Keratinocyte (primary cell): ENCODE measurements around the gene TAF1B. TPM values are rescaled to one million over a fixed set of nuclear protein-coding genes. Genes with fewer than 3 reads are reported as not detected.
A peak's percentile ranks its signal among the peaks of the same experiment; 100 is the strongest.

Source experiments
- DNase-seq: peaks from one replicate; pipeline ENCODE4 v3.0.0-alpha.2; 2011; ENCODE audit warnings: low read depth, missing footprints, low spot score
- FAIRE-seq: peaks from 2 replicates; lab custom pipeline; 2011; peaks lifted over from hg19 to GRCh38; lab: Jason Lieb, UNC
- H2AFZ ChIP-seq: 2 replicates; pipeline ENCODE4 v1.6.0; 2012; ENCODE audit warnings: low read length, control low read depth, inconsistent platforms; ENCODE audit not compliant: control insufficient read depth
- H3K27ac ChIP-seq: 2 replicates; pipeline ENCODE4 v1.5.1; 2011; ENCODE audit warnings: low read length; ENCODE audit not compliant: control insufficient read depth, insufficient read depth
- H3K27me3 ChIP-seq: 3 replicates; pipeline ENCODE4 v1.6.0; 2011; ENCODE audit warnings: low read length; ENCODE audit not compliant: control insufficient read depth, insufficient read depth; ENCODE audit errors: extremely low read depth
- H3K36me3 ChIP-seq, 2 experiments: 2 replicates in 1 of 2; 3 replicates in 1 of 2; pipeline ENCODE4 v1.5.1; 2011; ENCODE audit warnings: low read length in 2 of 2, mild to moderate bottlenecking in 1 of 2; ENCODE audit not compliant: control insufficient read depth in 2 of 2, insufficient read depth in 2 of 2; ENCODE audit errors: extremely low read depth in 1 of 2
- H3K4me1 ChIP-seq: 3 replicates; pipeline ENCODE4 v1.5.1; 2011; ENCODE audit warnings: low read length; ENCODE audit not compliant: control insufficient read depth, insufficient read depth; ENCODE audit errors: extremely low read depth
- H3K4me2 ChIP-seq: 3 replicates; pipeline ENCODE4 v1.6.0; 2011; ENCODE audit warnings: low read depth, low read length; ENCODE audit not compliant: control insufficient read depth, insufficient read depth; ENCODE audit errors: extremely low read depth
- H3K4me3 ChIP-seq, 3 experiments: fragments of 200-600 bp in 1 of 3; sonication (generic) in 1 of 3; 2 replicates in 2 of 3; 3 replicates in 1 of 3; pipeline ENCODE4 v1.5.1; 2011 to 2016; ENCODE audit warnings: low read length in 3 of 3, mild to moderate bottlenecking in 3 of 3, control low read depth in 2 of 3, inconsistent platforms in 1 of 3, low read depth in 1 of 3, mixed read lengths in 1 of 3, mixed run types in 1 of 3, moderate library complexity in 1 of 3; ENCODE audit not compliant: control insufficient read depth in 2 of 3, insufficient read depth in 2 of 3; ENCODE audit errors: extremely low read depth in 1 of 3
- H3K79me2 ChIP-seq: 2 replicates; pipeline ENCODE4 v1.6.0; 2012; ENCODE audit warnings: low read length; ENCODE audit not compliant: control insufficient read depth, insufficient read depth
- H3K9ac ChIP-seq: 3 replicates; pipeline ENCODE4 v1.6.0; 2011; ENCODE audit warnings: low read length; ENCODE audit not compliant: control insufficient read depth, insufficient read depth; ENCODE audit errors: extremely low read depth
- H3K9me1 ChIP-seq: 3 replicates; pipeline ENCODE4 v1.6.0; 2011; ENCODE audit warnings: low read length; ENCODE audit not compliant: control insufficient read depth, insufficient read depth; ENCODE audit errors: extremely low read depth
- H3K9me3 ChIP-seq: 2 replicates; pipeline ENCODE4 v1.5.1; 2012; ENCODE audit warnings: low read depth, low read length; ENCODE audit not compliant: control insufficient read depth
- H4K20me1 ChIP-seq: 3 replicates; pipeline ENCODE4 v1.6.0; 2011; ENCODE audit warnings: low read length; ENCODE audit not compliant: control insufficient read depth, insufficient read depth; ENCODE audit errors: extremely low read depth
- EZH2 ChIP-seq: IDR thresholded peaks from one replicate; pipeline ENCODE4 v1.6.1; 2012; ENCODE audit warnings: inconsistent platforms, mild to moderate bottlenecking, low read length, moderate library complexity
- dilution Hi-C: fragments of 300-500 bp; cut with MboI; formaldehyde crosslinking; loops from one replicate; pipeline ENCODE4 v1.7.0; 2020; ENCODE audit warnings: low sequenced_read_pairs; ENCODE audit not compliant: extremely low pct_ligation_motif_present
- polyA plus RNA-seq, 5 experiments: library from polyadenylated mRNA; depleted of rRNA in 3 of 5; stranded (reverse) in 3 of 5; stranded (forward) in 1 of 5; unstranded in 1 of 5; fragments of >200 nt; gene quantifications; 1 replicate in 1 of 5; 2 replicates in 3 of 5; 3 replicates in 1 of 5; pipeline versions ENCODE4 v1.2.1 to v1.2.3, GENCODE V29; 2011 to 2012; ENCODE audit warnings: missing spikeins in 2 of 5, low read depth in 1 of 5, low replicate concordance in 1 of 5
- TF ChIP-seq, protein P1 (sequence below), 3 experiments: IDR thresholded peaks in 1 of 3; conservative IDR thresholded peaks in 1 of 3; optimal IDR thresholded peaks in 1 of 3; 2 replicates in 2 of 3; 3 replicates in 1 of 3; pipeline versions ENCODE3 to v1.5.1; 2011; ENCODE audit warnings: low read length in 3 of 3, mild to moderate bottlenecking in 3 of 3, moderate library complexity in 2 of 3, control low read depth in 1 of 3, inconsistent platforms in 1 of 3; ENCODE audit not compliant: insufficient read depth in 2 of 3; ENCODE audit errors: extremely low read depth in 1 of 3

TAF1B gene
- polyA plus RNA-seq, 1 donor (not counting 4 experiments of a cell fraction or from before 2014, with no cell fraction given) = 16.5 TPM

DNA sequence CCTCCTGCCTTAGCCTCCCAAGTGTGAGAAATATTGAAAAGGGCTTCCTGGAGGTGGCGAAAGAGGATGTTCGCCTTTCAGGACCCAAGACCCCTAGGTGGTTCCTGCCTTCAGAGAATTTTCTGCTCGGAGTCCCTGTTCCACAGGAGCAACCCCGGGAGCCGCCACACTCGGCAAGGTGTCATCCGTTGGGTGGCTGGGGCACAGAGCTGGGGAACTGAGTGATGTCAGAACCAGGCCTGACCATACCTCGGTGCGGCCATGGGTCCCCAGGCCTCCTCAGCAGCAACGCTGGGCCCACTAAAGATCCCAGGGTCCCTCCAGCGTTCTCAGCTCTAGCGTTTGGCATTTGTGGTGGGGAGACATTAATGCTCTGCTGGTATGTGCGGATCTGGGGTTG lies 23.7 kb upstream of the TAF1B start:
- Histone ChIP-seq H4K20me1 (no peaks in the 10 kb centered on the region), H3K36me3 (no peaks in the 10 kb centered on the region), H3K9me3 (no peaks in the 10 kb centered on the region), H3K9me1 (no peaks in the 10 kb centered on the region), H3K4me3 (peak overlapping the region in 1 of 3 experiments; percentile 33), H3K4me2 (peak overlapping the region; percentile 67), H3K27me3 (no peaks in the 10 kb centered on the region), H3K4me1 (peaks cover 17% of the 10 kb centered on the region), H3K9ac (peak overlapping the region; percentile 58), H2AFZ (peak overlapping the region; percentile 22), H3K27ac (peak overlapping the region; percentile 64), H3K79me2 (no peaks in the 10 kb centered on the region)
- TF ChIP-seq EZH2 = no peak
- TF ChIP-seq, protein P1, sequence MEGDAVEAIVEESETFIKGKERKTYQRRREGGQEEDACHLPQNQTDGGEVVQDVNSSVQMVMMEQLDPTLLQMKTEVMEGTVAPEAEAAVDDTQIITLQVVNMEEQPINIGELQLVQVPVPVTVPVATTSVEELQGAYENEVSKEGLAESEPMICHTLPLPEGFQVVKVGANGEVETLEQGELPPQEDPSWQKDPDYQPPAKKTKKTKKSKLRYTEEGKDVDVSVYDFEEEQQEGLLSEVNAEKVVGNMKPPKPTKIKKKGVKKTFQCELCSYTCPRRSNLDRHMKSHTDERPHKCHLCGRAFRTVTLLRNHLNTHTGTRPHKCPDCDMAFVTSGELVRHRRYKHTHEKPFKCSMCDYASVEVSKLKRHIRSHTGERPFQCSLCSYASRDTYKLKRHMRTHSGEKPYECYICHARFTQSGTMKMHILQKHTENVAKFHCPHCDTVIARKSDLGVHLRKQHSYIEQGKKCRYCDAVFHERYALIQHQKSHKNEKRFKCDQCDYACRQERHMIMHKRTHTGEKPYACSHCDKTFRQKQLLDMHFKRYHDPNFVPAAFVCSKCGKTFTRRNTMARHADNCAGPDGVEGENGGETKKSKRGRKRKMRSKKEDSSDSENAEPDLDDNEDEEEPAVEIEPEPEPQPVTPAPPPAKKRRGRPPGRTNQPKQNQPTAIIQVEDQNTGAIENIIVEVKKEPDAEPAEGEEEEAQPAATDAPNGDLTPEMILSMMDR (optimal IDR thresholded peaks at IDR 0.05 in 1 of 3, IDR thresholded peaks at IDR 0.05 in 1 of 3, conservative IDR thresholded peaks at IDR 0.05 in 1 of 3; ENCODE audit: extremely low read depth in 1 of 3, insufficient read depth in 2 of 3, low read length in 3 of 3) = no peak
- dilution Hi-C loops = no loop called here
- no peak for DNase-seq
- FAIRE-seq = no peak

DNA sequence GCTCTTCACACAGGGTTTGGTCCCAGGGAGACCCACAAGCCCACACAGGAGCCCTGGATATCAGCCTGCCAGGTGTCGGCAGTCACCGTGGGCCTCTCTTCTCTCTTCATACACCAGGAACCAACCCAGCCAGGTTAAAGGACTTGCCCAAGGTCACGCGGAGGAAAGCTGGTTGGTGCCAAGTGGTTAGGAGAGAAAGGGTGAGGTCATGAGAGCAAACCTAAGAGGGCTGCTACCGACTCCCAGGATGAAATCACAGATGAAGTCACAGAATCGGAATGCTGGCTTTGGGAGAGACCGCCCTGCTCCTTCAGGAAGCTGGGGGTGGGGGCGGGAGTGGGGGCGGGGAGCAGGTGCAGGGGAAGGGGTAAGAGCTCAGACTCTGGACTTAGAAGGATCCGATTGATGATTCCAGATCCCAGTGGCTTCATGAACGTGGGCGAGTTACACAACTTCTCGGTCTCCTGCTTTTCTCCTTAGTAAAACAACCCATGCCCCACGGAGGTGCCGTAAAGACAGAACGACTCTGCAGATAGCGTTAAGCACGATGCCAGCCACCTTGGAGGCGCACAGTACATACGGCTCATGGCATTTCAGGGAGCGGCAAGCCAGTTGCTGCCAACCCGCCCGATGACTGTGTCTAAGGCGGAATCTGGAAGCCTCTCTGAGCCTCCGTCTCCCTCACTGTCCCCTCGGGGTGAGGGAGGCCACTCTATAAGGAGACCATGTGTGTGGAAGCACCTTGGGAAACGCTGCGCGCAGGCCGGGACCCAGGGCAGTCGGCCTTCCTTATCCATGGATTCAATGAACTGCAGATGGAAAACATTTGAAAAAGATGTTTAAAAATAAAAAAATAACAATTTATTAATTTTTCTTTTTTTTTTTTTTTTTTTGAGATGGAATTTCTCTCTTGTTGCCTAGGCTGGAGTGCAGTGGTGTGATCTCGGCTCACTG lies 23.0 kb upstream of the TAF1B start:
- Histone ChIP-seq H3K9me3 (no peaks in the 10 kb centered on the region), H2AFZ (peak overlapping the region; percentile 22), H3K27me3 (no peaks in the 10 kb centered on the region), H3K9ac (peak overlapping the region; percentile 58), H4K20me1 (no peaks in the 10 kb centered on the region), H3K27ac (peak overlapping the region; percentile 64), H3K9me1 (no peaks in the 10 kb centered on the region), H3K4me1 (peaks cover 17% of the 10 kb centered on the region), H3K36me3 (no peaks in the 10 kb centered on the region), H3K79me2 (no peaks in the 10 kb centered on the region), H3K4me3 (peak overlapping the region in 1 of 3 experiments; percentile 33), H3K4me2 (peak overlapping the region; percentile 67)
- peak; percentile 57 for DNase-seq
- no peak for TF ChIP-seq EZH2
- TF ChIP-seq, protein P1 (optimal IDR thresholded peaks at IDR 0.05 in 1 of 3, IDR thresholded peaks at IDR 0.05 in 1 of 3, conservative IDR thresholded peaks at IDR 0.05 in 1 of 3; ENCODE audit: extremely low read depth in 1 of 3, insufficient read depth in 2 of 3, low read length in 3 of 3) = no peak
- dilution Hi-C loops = no loop called here
- FAIRE-seq = peak; percentile 53
